IPS DF 4.7 (cell line): Measurements from ENCODE around the gene CFAP68.
"Not testable (repeated sequence)": the region's sequence is repeated elsewhere in the genome, so short reads cannot be mapped to it uniquely, and the experiment has no call there.

Experiments used
- DNase-seq: peaks from one replicate; pipeline ENCODE4 v3.0.0-alpha.2; 2013; ENCODE audit warnings: low spot score; ENCODE audit errors: extremely low read depth

Gene CFAP68

GRCh38 chr11:111917788-111918187 is 38.4 kb downstream of the CFAP68 start:
- no peak for DNase-seq

GRCh38 chr11:111918390-111919256 is 39.3 kb downstream of the CFAP68 start, which contains the start of gene C11orf52:
Gene C11orf52 (plus strand): TSS chr11:111918913. CDS start chr11:111918973, 60 bp downstream.
- peak; percentile 80 for DNase-seq

- no peak for DNase-seq
Measured at GRCh38 chr11:111920908-111921307, 41.6 kb downstream of the CFAP68 start.

GRCh38 chr11:111921541-111922230 is 42.3 kb downstream of the CFAP68 start:
- DNase-seq: no peak

- DNase-seq: no peak
Measured at GRCh38 chr11:111922803-111923202, 43.5 kb downstream of the CFAP68 start.

GRCh38 chr11:111923351-111923788 is 44.0 kb downstream of the CFAP68 start:
- no peak for DNase-seq

GRCh38 chr11:111923951-111924350 is 44.6 kb downstream of the CFAP68 start:
- no peak for DNase-seq

GRCh38 chr11:111925953-111926352 is 46.6 kb downstream of the CFAP68 start:
- DNase-seq: no peak

GRCh38 chr11:111926505-111927391 is 47.4 kb downstream of the CFAP68 start:
- DNase-seq: peak; percentile 58

- DNase-seq: no peak
Measured at GRCh38 chr11:111930472-111930871, 51.1 kb downstream of the CFAP68 start.

GRCh38 chr11:111932611-111932950 is 53.2 kb downstream of the CFAP68 start:
- DNase-seq: no peak

- not testable (repeated sequence) for DNase-seq
Measured at GRCh38 chr11:111933176-111933575, 53.8 kb downstream of the CFAP68 start.

GRCh38 chr11:111933872-111934271 is 54.5 kb downstream of the CFAP68 start:
- no peak for DNase-seq

- no peak for DNase-seq
Measured at GRCh38 chr11:111934306-111934705, 55.0 kb downstream of the CFAP68 start.
